ENCODE measurements around the gene MRAS.

GRCh38 chr3:138389144-138389601 lies 40.8 kb downstream of the MRAS start:
- TF ChIP-seq CTCF (CRISPR knock-in tag; IDR thresholded peaks at IDR 0.05) (no peak), THAP11 (CRISPR knock-in tag; IDR thresholded peaks at IDR 0.05) (no peak), MXD1 (CRISPR knock-in tag; IDR thresholded peaks at IDR 0.05) (no peak), POLR2A (IDR thresholded peaks at IDR 0.05; ENCODE audit: insufficient read depth in 1 of 2, low read depth in 2 of 2, low read length in 2 of 2) (no peak), U2AF1 (optimal IDR thresholded peaks at IDR 0.05; ENCODE audit: low read depth, low read length) (no peak), ZNF891 (CRISPR knock-in tag; IDR thresholded peaks at IDR 0.05) (no peak), ZNF10 (CRISPR knock-in tag; IDR thresholded peaks at IDR 0.05; ENCODE audit: borderline replicate concordance, low read depth) (no peak), CREB1 (IDR thresholded peaks at IDR 0.05) (no peak), CREB1 (CRISPR knock-in tag; IDR thresholded peaks at IDR 0.05) (no peak), KDM1A (CRISPR knock-in tag; IDR thresholded peaks at IDR 0.05) (no peak), NFATC3 (CRISPR knock-in tag; IDR thresholded peaks at IDR 0.05) (no peak)
